HepG2 (cell line): ENCODE data around the gene ZC3H4. TPM values are rescaled to one million over a fixed set of nuclear protein-coding genes. Genes with fewer than 3 reads are reported as not detected.

ENCODE experiments used
- ATAC-seq: fragments of 200-7000 bp; cut with Tn5 transposase; 3 replicates; pipeline ENCODE4 v1.9.1; 2020; ENCODE audit warnings: mild to moderate bottlenecking, moderate library complexity
- BruUV-seq: library from RNA; stranded (reverse); fragments of 400-500 nt; replicated peaks from 2 replicates; lab custom pipeline; 2021; lab: Mats Ljungman, UMichigan
- CTCF ChIA-PET: fragments of 300-600 bp; formaldehyde crosslinking; extraction: SDS; loops from one replicate; lab custom pipeline; 2021; ENCODE audit warnings: low total read pairs, inconsistent platforms, low intra/inter-chr PET ratio; lab: Yijun Ruan, JAX
- POLR2A ChIA-PET: fragments of 350-600 bp; sonication (Branson Sonifier 250); formaldehyde crosslinking; loops from one replicate; lab custom pipeline; 2020; ENCODE audit warnings: antibody characterized with exemption, inconsistent platforms; lab: Yijun Ruan, JAX
- DNase-seq: peaks from one replicate; pipeline ENCODE4 v3.0.0-alpha.2; 2015; ENCODE audit warnings: low spot score
- FAIRE-seq: peaks from 3 replicates; lab custom pipeline; 2011; peaks lifted over from hg19 to GRCh38; lab: Jason Lieb, UNC
- H2AFZ ChIP-seq: one replicate; pipeline ENCODE4 v1.6.1; 2011; ENCODE audit warnings: low read length, inconsistent platforms
- H3K27ac ChIP-seq: fragments of 300-600 bp; 3 replicates; pipeline ENCODE4 v1.8.0; 2011; ENCODE audit warnings: mixed run types, mild to moderate bottlenecking, mixed read lengths, low read length, inconsistent platforms; ENCODE audit not compliant: insufficient read depth; ENCODE audit errors: extremely low read length
- H3K27me3 ChIP-seq, 2 experiments: fragments of 200-600 bp in 1 of 2; 2 replicates in 1 of 2; 3 replicates in 1 of 2; pipeline versions ENCODE4 v1.6.0 to v1.8.0; 2011; ENCODE audit warnings: low read length in 2 of 2, mild to moderate bottlenecking in 2 of 2, moderate library complexity in 2 of 2, inconsistent platforms in 1 of 2; ENCODE audit not compliant: insufficient read depth in 2 of 2, control insufficient read depth in 1 of 2
- H3K36me3 ChIP-seq, 2 experiments: fragments of 200-600 bp in 1 of 2; replicated peaks in 1 of 2; 2 replicates in 1 of 2; 3 replicates in 1 of 2; pipeline versions ENCODE4 v1.5.1 to v1.8.0; 2011; ENCODE audit warnings: low read length in 2 of 2, inconsistent platforms in 1 of 2; ENCODE audit not compliant: insufficient read depth in 2 of 2, control insufficient read depth in 1 of 2
- H3K4me1 ChIP-seq: 2 replicates; pipeline ENCODE4 v1.5.1; 2012; ENCODE audit warnings: low read length, inconsistent platforms; ENCODE audit not compliant: insufficient read depth
- H3K4me2 ChIP-seq: 2 replicates; pipeline ENCODE4 v1.6.0; 2011; ENCODE audit warnings: low read depth, low read length, inconsistent platforms
- H3K4me3 ChIP-seq, 3 experiments: fragments of 200-600 bp in 1 of 3; sonication (generic), shearing (Covaris generic) in 1 of 3; replicated peaks in 1 of 3; 2 replicates each; pipeline ENCODE4 v1.5.1; 2011 to 2016; ENCODE audit warnings: low read length in 3 of 3, inconsistent platforms in 2 of 3, low read depth in 2 of 3, mild to moderate bottlenecking in 2 of 3, control low read depth in 1 of 3, mixed read lengths in 1 of 3; ENCODE audit not compliant: insufficient read depth in 1 of 3
- H3K79me2 ChIP-seq: one replicate; pipeline ENCODE4 v1.6.1; 2011; ENCODE audit warnings: low read length, inconsistent platforms; ENCODE audit not compliant: insufficient read depth
- H3K9ac ChIP-seq: 2 replicates; pipeline ENCODE4 v1.6.0; 2011; ENCODE audit warnings: mild to moderate bottlenecking, low read depth, low read length, inconsistent platforms; ENCODE audit not compliant: insufficient read depth
- H3K9me3 ChIP-seq: 2 replicates; pipeline ENCODE4 v1.5.1; 2012; ENCODE audit warnings: mild to moderate bottlenecking, low read length
- H4K20me1 ChIP-seq: 2 replicates; pipeline ENCODE4 v1.6.0; 2011; ENCODE audit warnings: inconsistent platforms, mild to moderate bottlenecking, low read length, moderate library complexity; ENCODE audit not compliant: insufficient read depth
- ARID5B ChIP-seq: IDR thresholded peaks from 2 replicates; pipeline ENCODE4 v1.4.0; 2020; ENCODE audit warnings: mild to moderate bottlenecking, missing genetic modification reagents
- E2F5 ChIP-seq: sonication (generic); formaldehyde crosslinking; conservative IDR thresholded peaks from 2 replicates; pipeline ENCODE4 v1.4.0; 2020; ENCODE audit warnings: missing genetic modification reagents
- SIN3A ChIP-seq: IDR thresholded peaks from 2 replicates; pipeline ENCODE4 v1.6.1; 2011; ENCODE audit warnings: low read depth, mild to moderate bottlenecking, control low read depth, low read length, borderline replicate concordance
- SP5 ChIP-seq: IDR thresholded peaks from 2 replicates; pipeline ENCODE4 v1.6.1; 2016; ENCODE audit warnings: low read depth, borderline replicate concordance
- TOPORS ChIP-seq: sonication (generic); formaldehyde crosslinking; IDR thresholded peaks from 2 replicates; pipeline ENCODE4 v1.8.0; 2023; ENCODE audit warnings: mild to moderate bottlenecking, missing genetic modification reagents
- YEATS2 ChIP-seq: sonication (generic); formaldehyde crosslinking; IDR thresholded peaks from 2 replicates; pipeline ENCODE4 v1.4.0; 2020; ENCODE audit warnings: missing genetic modification reagents, borderline replicate concordance
- ZC3H13 ChIP-seq: sonication (generic); formaldehyde crosslinking; IDR thresholded peaks from 2 replicates; pipeline ENCODE4 v1.8.1; 2023; ENCODE audit warnings: mild to moderate bottlenecking, missing genetic modification reagents, moderate library complexity
- ZNF468 ChIP-seq: sonication (generic); formaldehyde crosslinking; IDR thresholded peaks from 2 replicates; pipeline ENCODE4 v1.8.0; 2022; ENCODE audit warnings: mild to moderate bottlenecking, moderate library complexity, missing genetic modification reagents
- ZNF713 ChIP-seq: sonication (generic); formaldehyde crosslinking; IDR thresholded peaks from 2 replicates; pipeline ENCODE4 v1.4.0; 2020; ENCODE audit warnings: mild to moderate bottlenecking, missing genetic modification reagents
- WGBS: methylation state at CpG from one replicate; pipeline ENCODE4 v1.1.6; 2017; ENCODE audit warnings: low lambda C conversion rate; 5-methylcytosine and 5-hydroxymethylcytosine counted together
- in situ Hi-C: cut with HindIII; loops from 2 replicates; pipeline ENCODE4 v1.10.0; 2017; ENCODE audit warnings: low pct_unique_long_range_greater_than_20kb; ENCODE audit not compliant: extremely low pct_ligation_motif_present
- intact Hi-C: fragments of 100-400 bp; cut with micrococcal nuclease; formaldehyde crosslinking; loops from one replicate; pipeline ENCODE4 v1.10.0; 2022; ENCODE audit not compliant: unreplicated experiment
- polyA plus RNA-seq, 8 experiments: library from polyadenylated mRNA; depleted of rRNA in 3 of 8; stranded (reverse) in 7 of 8; unstranded in 1 of 8; fragments of >200 nt; fragmentation: Illumina TruSeq in 4 of 8; extraction: Trizol in 4 of 8; gene quantifications; 2 replicates each; pipeline versions ENCODE4 v1.2.1 to v1.2.3, GENCODE V29; 2011 to 2016; ENCODE audit warnings: low read depth in 4 of 8, missing spikeins in 1 of 8, mixed read lengths in 1 of 8; ENCODE audit not compliant: insufficient read depth in 1 of 8
- total RNA-seq, 5 experiments: library from RNA; depleted of rRNA; stranded (reverse); fragments of >200 nt; fragmentation: Illumina TruSeq; extraction: Trizol; gene quantifications; 2 replicates each; pipeline ENCODE4 v1.2.3, GENCODE V29; 2016; ENCODE audit warnings: low read depth in 1 of 5

Gene ZC3H4
- total and polyA plus RNA-seq, 2 of the 13 experiments (the other 11 are each of a cell fraction or from before 2014, with no cell fraction given), result 1.8 to 10.7 TPM

- no peak overlapping the region for H3K27ac ChIP-seq
- in situ Hi-C loops (no loop called here), intact Hi-C loops (no loop called here)
- no peak overlapping the region for H3K9ac ChIP-seq
- H3K4me1 ChIP-seq, result no peaks in the 10 kb centered on the region
- peaks cover 42 to 62% of the 10 kb centered on the region in 2 experiments for H3K36me3 ChIP-seq
- no peaks in the 10 kb centered on the region; a peak in 1 of 5 replicates for H3K27me3 ChIP-seq
- no peaks in the 10 kb centered on the region for H3K79me2 ChIP-seq
- WGBS, result 100% methylated on average over 1 of the region's 8 CpGs
- H3K4me2 ChIP-seq, result no peak overlapping the region
- BruUV-seq, result no TSS peak
- DNase-seq (no peak), FAIRE-seq (no peak), ATAC-seq (no peak)
- CTCF ChIA-PET, result no interaction called here
- POLR2A ChIA-PET, result no interaction called here
- no peak for TF ChIP-seq TOPORS (CRISPR knock-in tag)
- TF ChIP-seq ARID5B (CRISPR knock-in tag), result no peak
- no peaks in the 10 kb centered on the region for H4K20me1 ChIP-seq
- H3K9me3 ChIP-seq, result no peaks in the 10 kb centered on the region
- H2AFZ ChIP-seq, result no peak overlapping the region
- no peak overlapping the region for H3K4me3 ChIP-seq
Measured at GRCh38 chr19:47068246-47068645, 45.3 kb downstream of the ZC3H4 start.

- Histone ChIP-seq H3K79me2 (no peaks in the 10 kb centered on the region), H3K36me3 (peaks cover 37 to 57% of the 10 kb centered on the region in 2 experiments), H2AFZ (no peak overlapping the region), H4K20me1 (no peaks in the 10 kb centered on the region), H3K27ac (no peak overlapping the region), H3K9ac (no peak overlapping the region), H3K4me3 (no peak overlapping the region), H3K4me1 (no peaks in the 10 kb centered on the region), H3K4me2 (no peak overlapping the region), H3K27me3 (no peaks in the 10 kb centered on the region), H3K9me3 (no peaks in the 10 kb centered on the region)
- CTCF ChIA-PET, result no interaction called here
- no peak for DNase-seq
- ATAC-seq, result no peak
- in situ Hi-C loops, result no loop called here
- FAIRE-seq, result no peak
- POLR2A ChIA-PET, result no interaction called here
- BruUV-seq, result no TSS peak
- intact Hi-C loops, result no loop called here
- WGBS, result 96% methylated on average over 18 of the region's 36 CpGs
- TF ChIP-seq ZNF468 (CRISPR knock-in tag), result no peak
- no peak for TF ChIP-seq ZC3H13 (CRISPR knock-in tag)
- TF ChIP-seq YEATS2 (CRISPR knock-in tag), result no peak
- TF ChIP-seq SIN3A, result no peak
- no peak for TF ChIP-seq ZNF713 (CRISPR knock-in tag)
- no peak for TF ChIP-seq E2F5 (CRISPR knock-in tag)
- no peak for TF ChIP-seq SP5 (CRISPR knock-in tag)
Measured at GRCh38 chr19:47067215-47067847, 46.2 kb downstream of the ZC3H4 start.
